A549 (cell line): ENCODE data around the gene ADRB1.

Experiments
- JUNB ChIP-seq: fragments of >200 bp; sonication (Bioruptor Twin); formaldehyde crosslinking; IDR thresholded peaks from 2 replicates; pipeline ENCODE4 v1.6.1; 2016
- POLR2A ChIP-seq: IDR thresholded peaks from 2 replicates; pipeline ENCODE4 v1.6.1; 2012; ENCODE audit warnings: mild to moderate bottlenecking, low read length
- TF ChIP-seq, protein P1 (sequence below): fragments of 250-450 bp; sonication (Bioruptor Pico); IDR thresholded peaks from 2 replicates; pipeline ENCODE4 v1.5.0; 2021; ENCODE audit warnings: mild to moderate bottlenecking, moderate library complexity, borderline replicate concordance
- TF ChIP-seq, protein P2 (sequence below): fragments of >200 bp; sonication (Bioruptor Twin); formaldehyde crosslinking; IDR thresholded peaks from 3 replicates; pipeline ENCODE4 v1.5.1; 2016

- no peak for TF ChIP-seq JUNB
- TF ChIP-seq, protein P1, sequence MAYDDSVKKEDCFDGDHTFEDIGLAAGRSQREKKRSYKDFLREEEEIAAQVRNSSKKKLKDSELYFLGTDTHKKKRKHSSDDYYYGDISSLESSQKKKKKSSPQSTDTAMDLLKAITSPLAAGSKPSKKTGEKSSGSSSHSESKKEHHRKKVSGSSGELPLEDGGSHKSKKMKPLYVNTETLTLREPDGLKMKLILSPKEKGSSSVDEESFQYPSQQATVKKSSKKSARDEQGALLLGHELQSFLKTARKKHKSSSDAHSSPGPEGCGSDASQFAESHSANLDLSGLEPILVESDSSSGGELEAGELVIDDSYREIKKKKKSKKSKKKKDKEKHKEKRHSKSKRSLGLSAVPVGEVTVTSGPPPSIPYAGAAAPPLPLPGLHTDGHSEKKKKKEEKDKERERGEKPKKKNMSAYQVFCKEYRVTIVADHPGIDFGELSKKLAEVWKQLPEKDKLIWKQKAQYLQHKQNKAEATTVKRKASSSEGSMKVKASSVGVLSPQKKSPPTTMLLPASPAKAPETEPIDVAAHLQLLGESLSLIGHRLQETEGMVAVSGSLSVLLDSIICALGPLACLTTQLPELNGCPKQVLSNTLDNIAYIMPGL (CRISPR knock-in tag) = no peak
- TF ChIP-seq POLR2A = no peak
- TF ChIP-seq, protein P2, sequence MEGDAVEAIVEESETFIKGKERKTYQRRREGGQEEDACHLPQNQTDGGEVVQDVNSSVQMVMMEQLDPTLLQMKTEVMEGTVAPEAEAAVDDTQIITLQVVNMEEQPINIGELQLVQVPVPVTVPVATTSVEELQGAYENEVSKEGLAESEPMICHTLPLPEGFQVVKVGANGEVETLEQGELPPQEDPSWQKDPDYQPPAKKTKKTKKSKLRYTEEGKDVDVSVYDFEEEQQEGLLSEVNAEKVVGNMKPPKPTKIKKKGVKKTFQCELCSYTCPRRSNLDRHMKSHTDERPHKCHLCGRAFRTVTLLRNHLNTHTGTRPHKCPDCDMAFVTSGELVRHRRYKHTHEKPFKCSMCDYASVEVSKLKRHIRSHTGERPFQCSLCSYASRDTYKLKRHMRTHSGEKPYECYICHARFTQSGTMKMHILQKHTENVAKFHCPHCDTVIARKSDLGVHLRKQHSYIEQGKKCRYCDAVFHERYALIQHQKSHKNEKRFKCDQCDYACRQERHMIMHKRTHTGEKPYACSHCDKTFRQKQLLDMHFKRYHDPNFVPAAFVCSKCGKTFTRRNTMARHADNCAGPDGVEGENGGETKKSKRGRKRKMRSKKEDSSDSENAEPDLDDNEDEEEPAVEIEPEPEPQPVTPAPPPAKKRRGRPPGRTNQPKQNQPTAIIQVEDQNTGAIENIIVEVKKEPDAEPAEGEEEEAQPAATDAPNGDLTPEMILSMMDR = no peak
Measured at GRCh38 chr10:114044247-114045135, 825 bp downstream of the ADRB1 start.
